Measurements from ENCODE around the gene GDPD5.

DNA sequence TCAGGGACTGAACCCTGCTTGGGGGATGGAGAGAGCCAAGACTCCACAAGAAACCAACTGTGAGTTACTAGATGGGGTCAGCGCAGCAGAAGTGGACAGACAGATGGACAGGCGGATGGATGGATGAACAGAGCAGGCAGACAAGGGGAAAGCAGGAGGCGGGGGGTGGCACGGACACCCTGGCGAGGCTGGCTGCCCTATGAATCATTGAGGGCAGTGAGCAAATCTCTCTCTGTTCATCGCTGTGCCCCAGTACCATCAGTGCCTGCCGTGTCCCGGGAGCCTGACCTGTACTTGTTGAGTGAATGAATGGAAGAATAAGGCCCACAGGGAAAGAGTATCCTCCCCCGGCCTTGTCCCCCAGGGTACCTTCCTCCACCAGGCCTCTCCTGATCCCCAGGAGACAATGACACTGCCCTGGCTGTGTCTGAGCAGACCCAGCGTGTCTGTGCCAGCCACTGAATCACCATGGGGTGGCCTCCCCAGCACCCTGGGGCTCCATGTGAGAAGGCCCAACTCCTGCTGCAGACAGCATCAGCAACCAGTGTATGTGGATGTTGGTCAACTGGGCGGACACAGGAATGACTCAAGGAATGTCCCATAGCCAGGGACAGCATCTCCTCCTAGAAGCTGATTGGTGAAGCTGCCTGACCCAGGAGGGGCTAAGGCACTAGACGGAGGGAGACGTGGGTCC is 87.6 kb downstream of the GDPD5 start:
- TF ChIP-seq CTCF (IDR thresholded peaks at IDR 0.05; ENCODE audit: extremely low read depth in 1 of 2, insufficient read depth in 1 of 2, low read depth in 1 of 2, low read length in 2 of 2) (no peak), POLR2A (IDR thresholded peaks at IDR 0.05; ENCODE audit: low read depth, low read length) (no peak), EZH2 (IDR thresholded peaks at IDR 0.05; ENCODE audit: borderline replicate concordance, low read depth, low read length, severe bottlenecking) (no peak), POLR2AphosphoS5 (IDR thresholded peaks at IDR 0.05; ENCODE audit: insufficient read depth, low read depth, low read length) (no peak), MAX (IDR thresholded peaks at IDR 0.05; ENCODE audit: insufficient read depth, insufficient read length) (no peak), FOS (IDR thresholded peaks at IDR 0.05; ENCODE audit: borderline replicate concordance, insufficient read depth, low read length) (no peak), JUN (IDR thresholded peaks at IDR 0.05; ENCODE audit: borderline replicate concordance, insufficient read depth, insufficient read length, low read depth) (no peak), MYC (IDR thresholded peaks at IDR 0.05; ENCODE audit: low read depth, low read length) (no peak)

All from endothelial cell of umbilical vein (primary cell).